Measurements from ENCODE around the gene SMG6.

DNA sequence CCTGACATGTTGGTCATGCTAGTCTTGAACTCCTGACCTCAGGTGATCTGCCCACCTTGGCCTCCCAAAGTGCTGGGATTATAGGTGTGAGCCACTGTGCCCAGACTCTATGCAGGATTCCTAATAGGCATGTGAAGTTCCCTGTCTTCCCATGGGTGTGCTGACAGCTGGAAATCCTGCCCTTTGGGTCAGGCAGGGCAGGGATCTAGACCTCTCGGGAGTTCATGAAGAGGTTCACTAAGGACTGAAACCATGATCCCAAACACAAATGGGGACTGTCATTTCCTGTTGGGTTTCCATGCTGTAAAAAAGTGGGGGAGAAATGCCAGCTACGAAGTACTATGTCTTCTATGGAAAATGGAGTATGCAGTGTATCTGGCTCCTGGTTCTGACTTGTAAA, 196.5 kb downstream of the SMG6 start:
- TF ChIP-seq, protein P1, sequence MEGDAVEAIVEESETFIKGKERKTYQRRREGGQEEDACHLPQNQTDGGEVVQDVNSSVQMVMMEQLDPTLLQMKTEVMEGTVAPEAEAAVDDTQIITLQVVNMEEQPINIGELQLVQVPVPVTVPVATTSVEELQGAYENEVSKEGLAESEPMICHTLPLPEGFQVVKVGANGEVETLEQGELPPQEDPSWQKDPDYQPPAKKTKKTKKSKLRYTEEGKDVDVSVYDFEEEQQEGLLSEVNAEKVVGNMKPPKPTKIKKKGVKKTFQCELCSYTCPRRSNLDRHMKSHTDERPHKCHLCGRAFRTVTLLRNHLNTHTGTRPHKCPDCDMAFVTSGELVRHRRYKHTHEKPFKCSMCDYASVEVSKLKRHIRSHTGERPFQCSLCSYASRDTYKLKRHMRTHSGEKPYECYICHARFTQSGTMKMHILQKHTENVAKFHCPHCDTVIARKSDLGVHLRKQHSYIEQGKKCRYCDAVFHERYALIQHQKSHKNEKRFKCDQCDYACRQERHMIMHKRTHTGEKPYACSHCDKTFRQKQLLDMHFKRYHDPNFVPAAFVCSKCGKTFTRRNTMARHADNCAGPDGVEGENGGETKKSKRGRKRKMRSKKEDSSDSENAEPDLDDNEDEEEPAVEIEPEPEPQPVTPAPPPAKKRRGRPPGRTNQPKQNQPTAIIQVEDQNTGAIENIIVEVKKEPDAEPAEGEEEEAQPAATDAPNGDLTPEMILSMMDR (IDR thresholded peaks at IDR 0.05): no peak
- TF ChIP-seq POLR2A (IDR thresholded peaks at IDR 0.05): no peak

Data from uterus (tissue), 2 donors.